ENCODE results near the gene SERPINE2. TPM values are rescaled to one million over a fixed set of nuclear protein-coding genes. Genes with fewer than 3 reads are reported as not detected.

SERPINE2 gene
- total and polyA plus RNA-seq, 10 donors: 20.9 to 105 (median 33.2) TPM

- Histone ChIP-seq H3K27ac (no peak overlapping the region), H3K36me3 (peaks cover 0 to 7% (median 0%) of the 10 kb centered on the region in 6 donors), H3K4me3 (no peak overlapping the region), H3K27me3 (replicated peaks in 1 of 7) (no peaks in the 10 kb centered on the region), H3K9me3 (no peaks in the 10 kb centered on the region), H3K4me1 (peaks cover 0 to 7% (median 0%) of the 10 kb centered on the region in 6 donors)
- 74 to 90% (median 80%) methylated on average over 4 of the region's 4 CpGs for WGBS, 5 donors
- no peak for DNase-seq
- TF ChIP-seq POLR2AphosphoS5 (IDR thresholded peaks at IDR 0.05) (no peak), POLR2A (IDR thresholded peaks at IDR 0.05) (no peak), CTCF (IDR thresholded peaks at IDR 0.05 in 8 of 11, conservative IDR thresholded peaks at IDR 0.05 in 3 of 11) (no peak)
- intact Hi-C loops (cut with DNase I; ENCODE audit: low total_unique reads): no loop called here
Measured at GRCh38 chr2:223994562-223995162, 44.4 kb downstream of the SERPINE2 start.

- intact Hi-C loops (cut with DNase I; ENCODE audit: low total_unique reads): loop anchor here (2.0 kb wide), 1 partner anchor 291 kb away; no protein-coding TSS in a partner anchor
- H3K4me3 ChIP-seq: no peak overlapping the region
- 35 to 41% (median 36%) methylated on average over 5 of the region's 5 CpGs for WGBS, 5 donors
- peaks cover 0 to 7% (median 0%) of the 10 kb centered on the region in 6 donors for H3K36me3 ChIP-seq
- TF ChIP-seq POLR2A (IDR thresholded peaks at IDR 0.05): no peak
- no peak for TF ChIP-seq POLR2AphosphoS5 (IDR thresholded peaks at IDR 0.05)
- TF ChIP-seq CTCF (IDR thresholded peaks at IDR 0.05 in 8 of 11, conservative IDR thresholded peaks at IDR 0.05 in 3 of 11): peak; percentile 67 to 87 (median 80)
- H3K4me1 ChIP-seq: peaks cover 0 to 7% (median 0%) of the 10 kb centered on the region in 6 donors
- DNase-seq: no peak
- no peak overlapping the region for H3K27ac ChIP-seq
- H3K27me3 ChIP-seq (replicated peaks in 1 of 7): no peaks in the 10 kb centered on the region
- H3K9me3 ChIP-seq: no peaks in the 10 kb centered on the region
Measured at GRCh38 chr2:223993634-223994232, 45.4 kb downstream of the SERPINE2 start.

GRCh38 chr2:223991611-223992010, 47.5 kb downstream of the SERPINE2 start:
- no peaks in the 10 kb centered on the region for H3K27me3 ChIP-seq (replicated peaks in 1 of 7)
- intact Hi-C loops (cut with DNase I; ENCODE audit: low total_unique reads): loop anchor here (2.0 kb wide), 1 partner anchor 293 kb away; no protein-coding TSS in a partner anchor
- no peak overlapping the region for H3K4me3 ChIP-seq
- no peak for DNase-seq
- 93 to 98% (median 95%) methylated on average over 12 of the region's 12 CpGs for WGBS, 5 donors
- H3K27ac ChIP-seq: no peak overlapping the region
- no peak for TF ChIP-seq CTCF (IDR thresholded peaks at IDR 0.05 in 8 of 11, conservative IDR thresholded peaks at IDR 0.05 in 3 of 11)
- no peak for TF ChIP-seq POLR2AphosphoS5 (IDR thresholded peaks at IDR 0.05)
- no peak for TF ChIP-seq POLR2A (IDR thresholded peaks at IDR 0.05)
- H3K4me1 ChIP-seq: peaks cover 0 to 7% (median 0%) of the 10 kb centered on the region in 6 donors
- H3K9me3 ChIP-seq: no peaks in the 10 kb centered on the region
- H3K36me3 ChIP-seq: peaks cover 0 to 7% (median 0%) of the 10 kb centered on the region in 6 donors

- Histone ChIP-seq H3K4me1 (peaks cover 0 to 7% (median 0%) of the 10 kb centered on the region in 6 donors), H3K27me3 (replicated peaks in 1 of 7) (no peaks in the 10 kb centered on the region), H3K9me3 (no peaks in the 10 kb centered on the region), H3K27ac (no peak overlapping the region), H3K36me3 (peaks cover 0 to 7% (median 0%) of the 10 kb centered on the region in 6 donors), H3K4me3 (no peak overlapping the region)
- intact Hi-C loops (cut with DNase I; ENCODE audit: low total_unique reads): no loop called here
- TF ChIP-seq CTCF (IDR thresholded peaks at IDR 0.05 in 8 of 11, conservative IDR thresholded peaks at IDR 0.05 in 3 of 11) (no peak), POLR2AphosphoS5 (IDR thresholded peaks at IDR 0.05) (no peak)
- WGBS, 5 donors: 76 to 87% (median 84%) methylated on average over 3 of the region's 3 CpGs
- DNase-seq: no peak
Measured at GRCh38 chr2:223989856-223990232, 49.2 kb downstream of the SERPINE2 start.
